GM19455 (cell line): Measurements from ENCODE around the gene ATE1.

ENCODE experiments used
- ATAC-seq: cut with Tn5 transposase; IDR thresholded peaks from one replicate; pipeline ENCODE4 v1.9.1; 2021; ENCODE audit not compliant: unreplicated experiment

The ATE1 gene

DNA sequence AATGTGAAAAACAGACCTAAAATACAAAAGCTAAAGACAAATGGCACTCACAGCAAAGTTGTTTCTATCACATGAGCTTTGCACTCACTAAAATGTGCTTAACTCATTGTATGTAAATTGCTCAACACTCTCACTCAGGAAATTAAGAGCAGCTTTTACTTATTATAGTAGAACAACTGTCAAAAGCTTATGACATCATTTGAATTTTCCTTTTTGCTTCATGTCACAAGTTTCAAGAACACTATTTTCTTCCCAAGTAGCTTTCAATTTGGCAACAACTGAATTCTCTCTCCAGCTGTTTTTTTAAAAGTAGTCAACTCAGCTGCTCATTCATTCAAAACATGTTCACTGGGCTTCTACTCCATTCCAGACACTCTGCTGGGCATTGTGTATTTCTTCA, 46.9 kb downstream of the ATE1 start:
- no peak for ATAC-seq

DNA sequence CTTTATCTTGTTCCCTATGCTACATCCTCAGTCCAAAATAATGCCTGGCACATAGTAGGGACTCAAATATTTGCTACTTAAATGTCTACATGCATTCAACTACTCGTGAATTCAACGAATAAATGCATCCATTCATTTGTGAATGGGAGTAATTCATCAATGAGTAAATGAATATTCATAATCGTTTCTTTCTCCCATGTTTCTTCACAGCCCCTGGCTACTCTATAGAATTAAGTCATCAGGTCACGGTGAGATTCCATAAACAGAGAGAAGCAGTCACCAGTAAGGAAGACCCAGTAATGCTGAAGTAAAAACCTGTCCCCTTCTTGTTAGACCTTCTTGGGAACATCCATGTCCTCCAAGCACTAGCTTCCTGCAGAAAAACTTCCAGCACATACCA, 48.4 kb downstream of the ATE1 start:
- no peak for ATAC-seq

DNA sequence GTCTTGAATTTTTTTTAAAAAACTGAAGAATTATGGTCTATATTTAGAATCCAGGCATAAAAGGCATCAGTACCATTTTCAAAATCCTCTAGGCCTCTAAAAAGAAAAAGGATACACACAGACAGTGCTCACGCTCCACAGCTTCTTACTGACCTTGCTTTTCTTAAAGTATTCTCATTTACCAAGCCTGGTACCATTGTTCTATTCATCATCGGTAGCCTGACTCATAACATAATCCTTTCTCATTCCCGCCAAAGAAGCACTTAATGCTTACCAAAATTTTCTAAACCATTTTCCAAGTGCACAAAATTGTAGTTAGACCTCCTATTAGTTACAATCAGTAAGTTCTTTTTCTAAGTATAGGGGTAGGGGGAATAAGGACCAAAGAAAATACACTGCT, 54.6 kb downstream of the ATE1 start:
- no peak for ATAC-seq

DNA sequence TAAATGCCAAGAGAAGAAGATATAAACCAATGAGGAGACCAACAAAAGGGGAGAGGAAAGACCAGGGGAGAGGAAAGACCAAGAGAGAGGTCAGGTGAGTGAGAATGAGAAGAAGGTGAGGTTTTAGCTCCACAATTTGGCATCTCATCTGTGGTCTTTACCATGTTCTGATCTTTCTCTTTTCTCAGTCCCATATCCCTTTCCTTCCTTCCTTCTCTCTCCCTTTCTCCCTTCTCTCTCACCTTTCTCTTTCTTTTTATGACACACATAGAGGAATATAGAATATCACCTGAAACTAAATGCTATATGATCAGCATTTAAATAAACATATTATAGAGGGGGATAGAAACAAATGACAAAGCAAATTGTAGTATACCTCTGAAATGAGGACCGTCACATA, 57.4 kb downstream of the ATE1 start:
- no peak for ATAC-seq

DNA sequence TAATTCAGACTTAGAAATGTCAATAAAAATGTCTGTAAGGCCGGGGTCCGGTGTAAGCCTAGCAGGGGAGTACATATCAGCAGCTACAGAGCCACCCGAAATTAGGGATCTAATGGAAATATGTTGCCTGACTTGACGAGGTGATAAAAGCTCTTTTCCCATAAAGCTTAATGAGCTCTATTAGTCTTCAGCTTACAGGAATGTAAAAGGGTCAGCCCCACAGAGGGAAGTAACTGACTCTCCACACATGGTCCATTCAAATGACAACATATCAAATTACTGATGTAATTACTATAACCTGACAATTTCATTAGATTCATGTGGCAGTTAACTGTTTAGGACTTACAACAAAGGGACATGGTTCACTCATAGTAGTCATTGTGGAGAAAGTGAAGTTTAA, 62.3 kb downstream of the ATE1 start:
- no peak for ATAC-seq

DNA sequence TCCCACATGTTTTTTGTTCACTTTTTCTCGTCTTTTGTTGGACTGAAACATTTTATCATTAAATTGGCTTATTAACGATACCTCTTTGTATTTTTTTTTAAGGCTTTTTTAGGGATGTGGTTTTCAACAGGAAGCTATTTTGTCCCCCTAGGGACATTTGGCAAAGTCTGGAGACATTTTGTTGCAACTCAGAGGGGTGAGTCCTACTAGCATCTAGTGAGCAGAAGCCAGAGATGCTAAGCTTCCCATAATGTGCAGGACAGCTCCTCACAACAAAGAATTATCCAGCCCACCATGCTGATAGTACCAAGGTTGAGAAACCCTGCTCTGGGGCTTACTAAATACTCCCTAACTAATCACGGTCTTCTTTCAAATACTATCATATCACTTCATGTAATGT, 63.2 kb downstream of the ATE1 start:
- ATAC-seq: no peak

DNA sequence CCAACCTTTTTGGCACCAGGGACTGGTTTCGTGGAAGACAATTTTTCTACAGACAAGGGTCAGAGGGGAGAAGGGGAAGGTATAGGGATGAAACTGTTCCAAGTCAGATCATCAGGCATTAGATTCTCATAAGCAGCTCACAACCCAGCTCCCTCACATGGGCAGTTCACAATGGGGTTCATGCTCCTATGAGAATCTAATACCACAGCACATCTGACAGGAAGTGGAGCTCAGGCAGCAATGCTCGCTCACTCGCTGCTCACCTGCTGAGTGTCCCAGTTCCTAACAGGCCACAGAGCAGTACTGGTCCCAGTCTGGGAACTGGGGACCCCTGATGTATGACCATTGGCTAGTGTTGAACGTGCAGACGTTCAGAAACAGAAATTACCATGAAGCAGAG, 63.7 kb downstream of the ATE1 start:
- no peak for ATAC-seq

DNA sequence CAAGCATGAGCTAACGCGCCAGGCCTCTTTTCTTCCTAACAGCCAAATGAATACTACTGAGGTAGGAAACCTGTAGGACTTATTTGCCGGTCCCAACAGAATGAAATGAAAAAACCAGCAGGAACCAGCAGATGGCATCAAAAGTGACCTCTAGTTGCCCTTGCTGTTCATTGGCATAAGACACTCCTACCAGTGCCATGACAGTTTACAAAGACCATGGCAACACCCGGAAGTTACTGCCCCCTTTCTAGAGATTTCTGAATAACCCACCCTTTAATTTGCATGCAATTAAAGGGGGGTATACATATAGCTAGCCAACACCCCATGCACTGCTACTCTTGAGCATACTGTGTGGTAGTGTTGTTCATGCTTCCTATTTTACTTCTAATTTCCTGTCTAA, 65.2 kb downstream of the ATE1 start:
- ATAC-seq: no peak

DNA sequence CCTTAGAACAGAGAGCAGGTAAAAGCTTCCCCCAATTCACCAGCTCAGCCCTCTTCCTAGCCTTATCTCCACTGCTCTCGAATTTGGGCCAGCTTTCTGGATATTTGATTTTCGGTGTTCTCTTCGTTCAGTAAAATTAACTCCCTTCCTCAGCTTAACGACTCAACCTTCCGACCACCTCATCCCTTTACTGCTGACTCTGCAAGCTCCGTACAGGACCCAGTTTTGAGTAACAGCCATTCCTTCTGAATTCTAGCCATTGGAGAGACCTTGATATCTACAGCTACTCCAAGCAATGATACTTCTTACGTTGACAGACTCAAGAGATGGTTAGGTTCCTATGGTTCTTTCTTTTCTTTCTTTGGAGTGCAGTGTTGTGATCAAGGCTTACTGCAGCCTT, 65.8 kb downstream of the ATE1 start:
- no peak for ATAC-seq

DNA sequence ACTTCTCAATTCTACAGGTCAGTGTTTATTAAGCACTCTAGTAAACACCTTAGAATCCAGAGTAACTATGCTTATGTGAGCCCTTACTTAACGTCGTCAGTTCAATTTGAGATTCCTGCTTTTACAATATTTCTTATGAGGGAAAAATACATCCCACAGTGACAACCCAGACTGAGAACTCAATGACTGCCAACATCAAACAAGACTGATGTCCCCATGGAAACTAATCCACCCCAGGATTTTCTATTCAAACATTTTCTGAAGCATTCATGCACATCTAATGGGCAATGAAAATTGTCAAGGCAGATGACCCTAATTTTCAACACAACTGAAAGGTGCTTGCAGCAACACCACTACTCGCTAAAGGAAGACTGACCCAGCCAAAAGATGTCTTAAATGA, 67.0 kb downstream of the ATE1 start:
- no peak for ATAC-seq

DNA sequence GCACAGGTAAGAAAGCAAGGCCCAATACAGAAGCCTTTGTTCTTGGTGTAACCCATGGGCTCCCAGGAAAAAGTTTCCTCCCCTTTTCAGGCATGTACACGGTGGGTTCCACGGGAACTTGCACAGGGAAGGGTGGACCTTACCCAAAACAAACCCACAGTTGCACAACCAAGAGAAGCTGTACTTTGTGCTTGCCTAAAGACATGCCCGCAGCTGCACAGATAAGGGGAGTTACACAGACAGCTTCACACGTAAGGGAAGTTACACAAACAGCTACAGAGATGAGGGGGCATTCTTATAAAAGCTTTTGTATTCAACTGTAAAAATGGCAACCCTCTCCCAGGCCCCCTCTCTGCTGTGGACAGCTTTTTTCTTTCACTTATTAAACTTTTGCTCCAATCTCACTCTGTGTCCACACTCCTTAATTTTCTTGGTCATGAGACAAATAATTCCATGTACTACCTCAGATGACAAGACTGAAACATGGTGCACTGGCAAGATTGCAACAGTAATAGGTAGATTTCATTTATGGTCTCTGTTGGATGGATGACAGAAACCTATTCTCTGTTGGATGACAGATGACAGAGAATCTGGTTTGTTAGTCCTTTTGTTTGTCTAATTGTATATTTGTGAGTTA, 72.9 kb downstream of the ATE1 start:
- no peak for ATAC-seq

DNA sequence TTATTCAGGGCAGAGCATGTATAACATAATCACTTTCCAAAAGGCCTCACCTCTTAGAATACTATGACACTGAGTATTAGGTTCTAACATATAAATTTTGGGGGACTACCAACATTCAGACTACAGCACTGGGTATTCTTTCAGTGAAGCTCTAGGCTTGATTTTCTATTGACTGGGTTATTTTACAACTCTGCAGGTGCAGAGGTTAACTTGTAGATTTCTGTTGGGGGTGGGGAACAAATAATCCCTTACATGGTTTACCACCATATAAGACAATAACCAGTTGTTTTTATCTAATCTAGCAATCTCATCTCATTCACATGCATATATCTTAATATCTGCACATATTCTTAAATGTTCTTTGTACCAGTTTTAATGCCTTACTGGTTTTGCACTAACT, 73.9 kb downstream of the ATE1 start:
- no peak for ATAC-seq

DNA sequence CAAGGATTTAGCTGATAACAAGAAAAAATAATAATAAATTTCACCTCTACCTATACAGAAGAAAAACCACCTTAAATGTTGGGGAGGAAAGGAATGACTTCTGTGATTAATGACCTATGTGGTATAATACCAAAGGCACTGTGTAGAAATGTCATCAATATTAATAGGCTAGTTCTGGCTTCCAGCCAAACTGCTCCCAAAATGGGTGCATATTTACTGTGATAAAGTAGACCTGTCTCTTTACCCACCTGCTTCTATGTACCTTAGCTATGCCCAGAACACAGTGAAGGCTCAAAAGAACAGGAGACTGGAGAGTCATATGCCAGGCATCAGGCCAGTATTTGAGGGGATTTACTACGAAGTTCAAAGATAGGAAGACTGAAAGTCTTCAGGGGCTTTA, 76.0 kb downstream of the ATE1 start:
- no peak for ATAC-seq

DNA sequence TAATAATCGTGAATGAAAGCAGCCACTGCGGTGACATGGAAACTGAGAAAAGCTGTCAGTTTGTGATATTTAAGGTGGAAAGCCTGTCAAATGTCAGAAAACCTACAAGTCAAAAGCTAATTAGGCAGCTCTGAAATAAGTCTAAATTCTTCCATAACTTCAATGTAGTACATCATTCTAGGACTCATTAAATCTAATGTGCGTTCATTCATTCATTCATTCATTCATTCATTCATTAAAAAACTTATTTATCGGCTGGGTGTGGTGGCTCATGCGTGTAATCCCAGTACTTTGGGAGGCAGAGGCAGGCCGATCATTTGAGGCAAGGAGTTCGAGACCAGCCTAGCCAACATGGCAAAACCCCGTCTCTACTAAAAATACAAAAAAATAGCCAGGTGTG, 79.7 kb downstream of the ATE1 start:
- no peak for ATAC-seq

DNA sequence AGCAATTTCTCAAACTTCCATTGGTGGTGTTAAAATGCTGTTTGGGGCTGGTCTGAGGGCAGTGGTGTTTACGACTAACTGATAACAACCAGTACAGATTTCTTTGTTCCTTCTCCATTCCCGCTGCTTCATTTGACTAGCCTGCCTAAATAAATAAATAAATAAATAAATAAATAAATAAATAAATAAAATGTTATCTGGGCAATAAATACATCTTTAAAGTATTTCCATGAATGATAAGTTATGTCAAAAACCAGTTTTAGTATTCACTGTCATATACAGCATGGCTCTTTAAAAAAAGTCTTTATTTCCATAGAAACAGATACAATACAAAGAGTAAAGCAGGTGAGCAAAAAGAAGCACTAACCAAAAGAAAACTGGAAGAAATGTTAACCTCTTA, 81.3 kb downstream of the ATE1 start:
- ATAC-seq: no peak

DNA sequence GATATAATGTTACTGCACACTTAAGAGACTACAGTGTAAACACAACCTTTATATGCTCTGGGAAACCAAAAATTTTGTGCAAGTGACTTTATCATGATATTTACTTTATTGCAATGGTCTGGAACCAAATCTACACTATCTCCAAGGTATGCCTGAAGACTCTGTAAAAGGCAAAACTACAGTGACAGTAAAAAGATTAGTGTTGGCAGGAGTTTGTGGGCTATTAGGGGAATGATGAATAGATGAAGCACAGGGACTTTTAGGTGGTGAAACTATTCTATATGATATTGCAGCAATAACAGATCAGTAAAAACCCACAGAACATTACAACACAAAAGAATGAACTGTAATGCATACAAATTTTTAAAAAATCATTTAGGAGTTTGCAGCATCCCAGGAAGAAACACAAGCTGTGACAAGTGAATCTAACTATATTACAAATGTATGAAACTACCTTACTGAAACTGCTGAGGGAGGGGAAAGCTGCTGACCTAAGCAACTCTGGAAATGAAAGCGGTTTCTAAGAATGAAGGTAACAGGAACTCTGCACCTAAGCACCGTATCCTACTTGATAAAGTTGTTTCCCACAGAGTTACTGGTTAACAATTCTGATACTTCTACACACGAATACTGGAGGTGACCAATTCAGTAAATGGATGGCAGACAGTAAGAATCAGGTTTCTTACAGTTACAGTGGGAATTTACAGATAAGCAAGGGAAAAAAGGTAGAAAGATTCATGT, 82.6 kb downstream of the ATE1 start:
- peak; percentile 66 for ATAC-seq

DNA sequence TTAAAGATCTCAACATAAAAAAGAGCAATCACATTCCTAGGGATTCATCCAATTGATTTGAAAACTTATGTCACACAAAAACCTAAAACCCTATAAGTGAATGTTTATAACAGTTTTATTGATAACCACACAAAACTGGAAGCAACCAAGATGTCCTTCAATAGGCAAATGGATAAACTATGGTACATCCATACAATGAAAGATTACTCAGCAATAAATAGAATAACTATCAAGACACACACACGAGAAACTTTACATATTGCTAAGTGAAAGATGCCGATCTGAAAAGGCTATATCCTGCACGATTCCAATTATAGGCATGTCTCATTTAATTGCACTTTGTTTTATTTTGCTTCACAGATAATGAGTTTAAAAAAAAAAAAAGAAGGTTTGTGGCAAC, 83.3 kb downstream of the ATE1 start:
- ATAC-seq: no peak

DNA sequence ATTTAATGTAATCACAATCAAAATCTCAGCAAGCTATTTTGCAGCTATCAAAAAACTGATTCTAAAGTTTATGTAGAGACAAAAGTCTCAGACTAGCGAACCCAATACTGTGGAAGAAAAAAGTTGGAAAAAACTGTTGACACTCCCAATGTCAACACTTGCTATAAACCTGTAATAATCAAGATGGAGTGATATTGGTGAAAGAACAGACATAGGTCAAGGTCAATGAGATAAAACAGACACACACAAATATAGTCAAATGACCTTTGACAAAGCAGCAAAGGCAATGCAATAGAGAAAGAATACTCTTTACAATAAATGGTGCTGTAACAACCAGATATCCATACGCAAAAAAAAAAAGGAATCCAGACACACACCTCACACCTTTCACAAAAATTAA, 84.5 kb downstream of the ATE1 start:
- ATAC-seq: no peak

DNA sequence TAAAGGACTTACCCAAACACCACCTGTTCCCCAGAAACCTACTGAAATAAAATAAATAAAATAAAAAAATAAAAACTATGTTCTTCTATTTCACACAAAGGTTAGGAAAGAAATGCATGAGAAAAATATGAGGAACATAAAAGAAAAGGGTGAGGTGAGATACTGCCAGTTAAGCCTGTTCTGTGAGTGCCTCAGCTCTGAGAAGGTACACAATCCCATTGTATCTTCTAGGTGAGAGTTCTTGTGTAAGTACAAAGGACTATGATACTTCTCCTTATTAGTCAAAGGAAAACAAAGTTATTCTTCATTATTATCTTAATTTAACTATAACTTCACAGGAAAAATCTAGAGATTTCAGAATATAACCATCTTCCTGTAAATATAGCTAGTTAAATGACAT, 86.0 kb downstream of the ATE1 start:
- no peak for ATAC-seq

DNA sequence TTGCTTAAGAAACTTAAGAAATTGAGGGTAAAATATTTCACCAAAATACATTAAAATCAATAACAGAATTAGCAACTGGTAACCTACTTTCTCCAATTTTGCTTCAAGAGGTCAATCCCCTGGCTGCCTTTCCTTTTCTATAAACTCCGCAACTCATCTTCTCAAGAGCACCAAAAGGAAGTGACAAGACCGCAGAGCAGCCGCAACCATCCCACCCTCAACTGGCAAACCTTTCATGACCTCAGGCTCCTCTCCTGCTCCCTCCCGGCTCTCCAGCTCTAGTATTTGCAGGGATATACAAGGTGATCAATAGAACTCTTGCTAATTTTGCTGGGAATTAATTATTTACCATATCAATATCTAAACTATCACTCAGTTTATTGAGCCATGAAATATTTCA, 88.9 kb downstream of the ATE1 start:
- ATAC-seq: no peak

DNA sequence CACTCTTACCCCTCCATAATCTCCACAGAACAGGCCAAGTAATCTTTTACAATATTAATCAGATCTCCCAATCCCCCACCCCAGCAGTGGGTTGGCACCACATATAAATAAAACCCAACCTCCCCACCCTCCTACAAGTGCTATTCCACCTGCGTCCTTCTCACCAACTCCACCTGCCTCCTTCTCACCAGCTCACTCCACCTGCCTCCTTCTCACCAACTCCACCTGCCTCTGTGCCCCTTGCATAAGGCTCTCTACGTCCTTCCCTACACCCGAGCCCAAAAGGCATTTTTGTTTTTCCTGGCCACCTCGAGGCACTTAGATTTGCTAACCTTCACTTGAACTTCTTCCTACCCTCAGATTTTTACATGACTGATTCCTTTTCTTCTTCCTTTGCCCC, 89.7 kb downstream of the ATE1 start:
- ATAC-seq: no peak

DNA sequence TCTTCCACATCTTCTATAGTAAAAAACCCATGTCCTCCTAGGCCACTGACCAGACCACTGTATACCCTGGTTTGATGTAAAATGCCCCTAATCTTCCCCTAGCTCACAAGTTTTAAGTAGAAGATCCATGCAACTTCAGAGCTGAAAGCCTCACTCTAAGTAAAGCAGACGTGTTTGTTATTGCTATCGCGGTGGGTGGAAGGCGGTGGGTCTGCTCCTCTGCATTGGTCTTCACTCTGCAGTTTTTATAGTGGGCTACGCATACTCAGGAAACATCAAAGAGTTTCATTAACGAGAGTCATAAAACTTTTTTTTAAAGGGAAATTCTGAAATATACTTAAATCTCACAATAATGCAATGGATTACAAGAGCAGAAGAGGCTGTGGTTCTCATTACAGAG, 91.7 kb downstream of the ATE1 start:
- ATAC-seq: no peak

DNA sequence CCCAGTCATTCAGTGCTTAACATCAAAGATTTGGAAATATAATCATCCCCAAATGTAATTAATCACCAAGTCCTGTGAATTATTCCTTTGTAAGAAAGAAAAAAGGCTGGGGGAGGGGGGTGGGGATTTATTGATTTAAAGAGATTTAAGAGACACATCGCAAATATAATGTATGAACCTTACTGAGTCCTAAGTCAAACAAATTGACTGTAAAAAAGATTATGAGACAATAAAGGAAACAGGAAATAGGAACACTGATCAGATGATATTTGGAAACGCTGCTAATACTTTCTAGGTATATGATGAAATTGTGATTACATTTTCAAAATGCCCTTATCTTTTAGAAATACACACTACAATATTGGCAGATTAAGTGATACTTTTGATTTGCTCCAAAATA, 92.5 kb downstream of the ATE1 start:
- ATAC-seq: no peak
